ENCODE results near the gene ACBD3.

The ACBD3 gene

GRCh38 chr1:226100436-226101391 is 85.8 kb downstream of the ACBD3 start:
- TF ChIP-seq CTCF (IDR thresholded peaks at IDR 0.05; ENCODE audit: insufficient read depth, low read depth, low read length, missing control alignments), result no peak
- DNase-seq (ENCODE audit: low read depth), result peak; percentile 40
- peak overlapping the region; percentile 58 for H3K4me3 ChIP-seq (ENCODE audit: low read depth, low read length)

GRCh38 chr1:226098870-226099835 is 87.4 kb downstream of the ACBD3 start:
- H3K4me3 ChIP-seq (ENCODE audit: low read depth, low read length), result no peak overlapping the region
- no peak for TF ChIP-seq CTCF (IDR thresholded peaks at IDR 0.05; ENCODE audit: insufficient read depth, low read depth, low read length, missing control alignments)
- DNase-seq (ENCODE audit: low read depth), result no peak

- no peak for TF ChIP-seq CTCF (IDR thresholded peaks at IDR 0.05; ENCODE audit: insufficient read depth, low read depth, low read length, missing control alignments)
- DNase-seq (ENCODE audit: low read depth), result no peak
- no peak overlapping the region for H3K4me3 ChIP-seq (ENCODE audit: low read depth, low read length)
Observed at GRCh38 chr1:226097866-226098625, 88.5 kb downstream of the ACBD3 start.

GRCh38 chr1:226095286-226095685 is 91.3 kb downstream of the ACBD3 start:
- DNase-seq (ENCODE audit: low read depth), result no peak
- H3K4me3 ChIP-seq (ENCODE audit: low read depth, low read length), result no peak overlapping the region
- no peak for TF ChIP-seq CTCF (IDR thresholded peaks at IDR 0.05; ENCODE audit: insufficient read depth, low read depth, low read length, missing control alignments)

Data from GM12865 (cell line).